ENCODE results near the gene EHMT1. TPM values are rescaled to one million over a fixed set of nuclear protein-coding genes. Genes with fewer than 3 reads are reported as not detected.

The EHMT1 gene
- total RNA-seq, 6 experiments from 2014 or later: 26.8 to 51.9 (median 36.7) TPM

- Histone ChIP-seq H3K36me3 (no peaks in the 10 kb centered on the region), H3K4me1 (no peaks in the 10 kb centered on the region), H3K9me3 (no peaks in the 10 kb centered on the region), H3K4me3 (no peak overlapping the region), H3K27me3 (peaks cover 0 to 8% of the 10 kb centered on the region in 2 donors), H3K27ac (no peak overlapping the region)
- ATAC-seq: no peak
- no peak for DNase-seq
- TF ChIP-seq, protein P1, sequence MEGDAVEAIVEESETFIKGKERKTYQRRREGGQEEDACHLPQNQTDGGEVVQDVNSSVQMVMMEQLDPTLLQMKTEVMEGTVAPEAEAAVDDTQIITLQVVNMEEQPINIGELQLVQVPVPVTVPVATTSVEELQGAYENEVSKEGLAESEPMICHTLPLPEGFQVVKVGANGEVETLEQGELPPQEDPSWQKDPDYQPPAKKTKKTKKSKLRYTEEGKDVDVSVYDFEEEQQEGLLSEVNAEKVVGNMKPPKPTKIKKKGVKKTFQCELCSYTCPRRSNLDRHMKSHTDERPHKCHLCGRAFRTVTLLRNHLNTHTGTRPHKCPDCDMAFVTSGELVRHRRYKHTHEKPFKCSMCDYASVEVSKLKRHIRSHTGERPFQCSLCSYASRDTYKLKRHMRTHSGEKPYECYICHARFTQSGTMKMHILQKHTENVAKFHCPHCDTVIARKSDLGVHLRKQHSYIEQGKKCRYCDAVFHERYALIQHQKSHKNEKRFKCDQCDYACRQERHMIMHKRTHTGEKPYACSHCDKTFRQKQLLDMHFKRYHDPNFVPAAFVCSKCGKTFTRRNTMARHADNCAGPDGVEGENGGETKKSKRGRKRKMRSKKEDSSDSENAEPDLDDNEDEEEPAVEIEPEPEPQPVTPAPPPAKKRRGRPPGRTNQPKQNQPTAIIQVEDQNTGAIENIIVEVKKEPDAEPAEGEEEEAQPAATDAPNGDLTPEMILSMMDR (IDR thresholded peaks at IDR 0.05): no peak
- TF ChIP-seq POLR2A (IDR thresholded peaks at IDR 0.05): no peak
- intact Hi-C loops (cut with DNase I): no loop called here
- WGBS (ENCODE audit: insufficient coverage, low coverage, low lambda C conversion rate, missing lambda C conversion rate): no CpG with 5 or more reads among the region's 8 CpGs
Measured at GRCh38 chr9:137879566-137880150, 260.9 kb downstream of the EHMT1 start.

GRCh38 chr9:137880160-137880975, 261.6 kb downstream of the EHMT1 start:
- H3K27ac ChIP-seq: no peak overlapping the region
- TF ChIP-seq, protein P1 (IDR thresholded peaks at IDR 0.05): no peak
- TF ChIP-seq POLR2A (IDR thresholded peaks at IDR 0.05): no peak
- no peaks in the 10 kb centered on the region for H3K4me1 ChIP-seq
- peaks cover 0 to 8% of the 10 kb centered on the region in 2 donors for H3K27me3 ChIP-seq
- intact Hi-C loops (cut with DNase I): no loop called here
- H3K4me3 ChIP-seq: no peak overlapping the region
- ATAC-seq: no peak
- no peak for DNase-seq
- no peaks in the 10 kb centered on the region for H3K36me3 ChIP-seq
- no peaks in the 10 kb centered on the region for H3K9me3 ChIP-seq
- WGBS (ENCODE audit: insufficient coverage, low coverage, low lambda C conversion rate, missing lambda C conversion rate): 71% methylated on average over 8 of the region's 16 CpGs

GRCh38 chr9:137880976-137881530, 262.2 kb downstream of the EHMT1 start:
- H3K27me3 ChIP-seq: peaks cover 0 to 8% of the 10 kb centered on the region in 2 donors
- ATAC-seq (no peak), DNase-seq (no peak)
- H3K9me3 ChIP-seq: no peaks in the 10 kb centered on the region
- no peak for TF ChIP-seq POLR2A (IDR thresholded peaks at IDR 0.05)
- H3K27ac ChIP-seq: no peak overlapping the region
- WGBS (ENCODE audit: insufficient coverage, low coverage, low lambda C conversion rate, missing lambda C conversion rate): no CpG with 5 or more reads among the region's 10 CpGs
- H3K4me3 ChIP-seq: no peak overlapping the region
- no peaks in the 10 kb centered on the region for H3K36me3 ChIP-seq
- H3K4me1 ChIP-seq: no peaks in the 10 kb centered on the region
- intact Hi-C loops (cut with DNase I): no loop called here

GRCh38 chr9:137881591-137882505, 263.0 kb downstream of the EHMT1 start:
- ATAC-seq: no peak
- intact Hi-C loops (cut with DNase I): no loop called here
- WGBS (ENCODE audit: insufficient coverage, low coverage, low lambda C conversion rate, missing lambda C conversion rate): 47% methylated on average over 12 of the region's 19 CpGs
- no peak overlapping the region for H3K27ac ChIP-seq
- TF ChIP-seq, protein P1 (IDR thresholded peaks at IDR 0.05): no peak
- no peaks in the 10 kb centered on the region for H3K36me3 ChIP-seq
- H3K4me1 ChIP-seq: no peaks in the 10 kb centered on the region
- no peak overlapping the region for H3K4me3 ChIP-seq
- H3K9me3 ChIP-seq: no peaks in the 10 kb centered on the region
- peaks cover 0 to 8% of the 10 kb centered on the region in 2 donors for H3K27me3 ChIP-seq
- no peak for DNase-seq

Data from right lobe of liver (tissue), 6 donors.